IPS-15b (cell line): ENCODE measurements around the gene PTPRN2.

ENCODE experiments used
- H3K27me3 ChIP-seq: one replicate; pipeline ENCODE4 v1.6.1; 2013; ENCODE audit warnings: low read length; ENCODE audit not compliant: control insufficient read depth, insufficient read depth
- H3K36me3 ChIP-seq: one replicate; pipeline ENCODE4 v1.6.1; 2013; ENCODE audit warnings: low read length; ENCODE audit not compliant: control insufficient read depth, insufficient read depth
- H3K4me1 ChIP-seq: one replicate; pipeline ENCODE4 v1.6.1; 2013; ENCODE audit warnings: mild to moderate bottlenecking, low read length; ENCODE audit not compliant: control insufficient read depth, insufficient read depth
- H3K4me3 ChIP-seq: one replicate; pipeline ENCODE4 v1.5.1; 2013; ENCODE audit warnings: low read depth, low read length
- H3K9ac ChIP-seq: one replicate; pipeline ENCODE4 v1.6.1; 2013; ENCODE audit warnings: low read depth, mild to moderate bottlenecking, low read length
- H3K9me3 ChIP-seq: one replicate; pipeline ENCODE4 v1.6.1; 2013; ENCODE audit warnings: mild to moderate bottlenecking, low read length; ENCODE audit not compliant: control insufficient read depth, insufficient read depth

PTPRN2 gene

DNA sequence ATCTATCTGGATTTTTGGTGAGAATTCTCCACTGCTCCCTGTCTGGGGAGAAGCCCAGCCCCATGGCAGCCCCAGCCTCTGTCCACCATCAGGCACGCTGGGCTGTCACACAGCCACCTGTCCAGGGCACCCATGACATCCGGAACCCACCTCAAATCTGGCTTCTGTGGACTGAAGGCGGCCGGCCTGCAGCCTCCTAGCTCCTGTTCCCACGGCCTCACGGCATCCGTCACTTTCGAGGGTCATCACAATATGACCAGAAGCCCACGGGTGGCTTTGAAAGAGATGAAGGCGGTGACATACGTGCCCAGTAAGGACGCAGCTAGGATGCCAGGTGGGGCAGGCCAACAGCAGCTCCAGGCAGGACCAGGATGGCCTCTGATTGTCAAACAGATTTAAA is 140.9 kb downstream of the PTPRN2 start:
- H3K4me1 ChIP-seq: peaks cover 3% of the 10 kb centered on the region
- no peaks in the 10 kb centered on the region for H3K27me3 ChIP-seq
- H3K4me3 ChIP-seq: no peak overlapping the region
- no peaks in the 10 kb centered on the region for H3K36me3 ChIP-seq
- H3K9ac ChIP-seq: no peak overlapping the region
- H3K9me3 ChIP-seq: no peaks in the 10 kb centered on the region

DNA sequence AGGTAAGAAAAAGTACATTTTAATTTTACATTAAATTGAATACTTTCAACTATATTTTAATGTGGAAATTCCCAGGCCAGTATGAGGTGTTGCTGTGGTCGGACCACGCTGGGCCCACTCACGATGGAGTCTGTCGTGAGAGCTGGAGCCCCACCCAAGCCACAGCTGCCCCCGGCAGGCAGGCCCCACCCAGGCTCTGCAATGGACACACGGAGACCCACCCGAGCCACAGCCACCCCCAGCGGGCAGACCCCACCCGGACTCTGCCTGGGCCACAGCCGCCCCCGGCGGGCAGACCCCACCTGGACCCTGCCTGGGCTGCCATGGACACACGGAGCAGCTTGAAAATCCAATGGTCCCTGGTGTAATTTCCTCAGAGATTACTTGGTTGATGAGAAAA is 141.3 kb downstream of the PTPRN2 start:
- no peak overlapping the region for H3K4me3 ChIP-seq
- no peaks in the 10 kb centered on the region for H3K36me3 ChIP-seq
- H3K4me1 ChIP-seq: peaks cover 3% of the 10 kb centered on the region
- no peak overlapping the region for H3K9ac ChIP-seq
- no peaks in the 10 kb centered on the region for H3K27me3 ChIP-seq
- H3K9me3 ChIP-seq: no peaks in the 10 kb centered on the region

DNA sequence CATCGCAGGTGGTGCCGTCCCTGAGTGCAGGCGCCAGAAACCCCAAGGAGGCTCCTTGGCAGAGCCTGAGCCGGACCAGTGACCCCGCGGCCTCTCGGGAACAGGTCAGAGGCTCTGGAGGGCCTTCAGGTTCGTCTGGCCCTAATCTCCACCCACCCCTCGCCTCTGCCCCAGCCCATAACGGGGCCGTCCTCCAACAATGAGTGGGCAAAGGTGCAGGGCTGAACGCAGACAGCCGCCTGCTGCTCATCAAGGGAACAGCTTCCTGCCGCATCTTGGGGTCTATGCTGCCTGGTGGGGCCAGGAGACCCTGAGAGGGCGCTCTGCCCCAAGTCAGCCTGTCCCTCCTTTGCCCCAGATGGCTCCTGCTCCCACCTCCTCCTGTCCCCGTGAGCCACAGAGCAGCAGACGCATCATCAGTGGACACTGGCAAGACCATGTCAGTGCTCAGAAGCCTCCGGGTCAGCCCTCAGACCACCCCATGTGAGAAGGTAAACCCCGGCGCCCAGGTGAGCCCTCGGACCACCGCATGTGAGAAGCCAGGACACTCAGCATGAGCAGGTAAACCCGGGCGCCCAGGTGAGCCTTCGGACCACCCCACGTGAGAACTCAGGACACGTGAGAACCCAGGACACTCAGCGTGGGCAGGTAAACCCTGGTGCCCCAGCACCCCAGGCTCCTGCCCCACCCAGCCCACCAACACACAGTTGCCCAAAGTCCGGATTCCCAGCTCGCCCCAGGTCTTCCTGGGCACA is 142.0 kb downstream of the PTPRN2 start:
- Histone ChIP-seq H3K4me1 (peaks cover 1% of the 10 kb centered on the region), H3K36me3 (no peaks in the 10 kb centered on the region), H3K4me3 (no peak overlapping the region), H3K27me3 (no peaks in the 10 kb centered on the region), H3K9ac (no peak overlapping the region), H3K9me3 (no peaks in the 10 kb centered on the region)

DNA sequence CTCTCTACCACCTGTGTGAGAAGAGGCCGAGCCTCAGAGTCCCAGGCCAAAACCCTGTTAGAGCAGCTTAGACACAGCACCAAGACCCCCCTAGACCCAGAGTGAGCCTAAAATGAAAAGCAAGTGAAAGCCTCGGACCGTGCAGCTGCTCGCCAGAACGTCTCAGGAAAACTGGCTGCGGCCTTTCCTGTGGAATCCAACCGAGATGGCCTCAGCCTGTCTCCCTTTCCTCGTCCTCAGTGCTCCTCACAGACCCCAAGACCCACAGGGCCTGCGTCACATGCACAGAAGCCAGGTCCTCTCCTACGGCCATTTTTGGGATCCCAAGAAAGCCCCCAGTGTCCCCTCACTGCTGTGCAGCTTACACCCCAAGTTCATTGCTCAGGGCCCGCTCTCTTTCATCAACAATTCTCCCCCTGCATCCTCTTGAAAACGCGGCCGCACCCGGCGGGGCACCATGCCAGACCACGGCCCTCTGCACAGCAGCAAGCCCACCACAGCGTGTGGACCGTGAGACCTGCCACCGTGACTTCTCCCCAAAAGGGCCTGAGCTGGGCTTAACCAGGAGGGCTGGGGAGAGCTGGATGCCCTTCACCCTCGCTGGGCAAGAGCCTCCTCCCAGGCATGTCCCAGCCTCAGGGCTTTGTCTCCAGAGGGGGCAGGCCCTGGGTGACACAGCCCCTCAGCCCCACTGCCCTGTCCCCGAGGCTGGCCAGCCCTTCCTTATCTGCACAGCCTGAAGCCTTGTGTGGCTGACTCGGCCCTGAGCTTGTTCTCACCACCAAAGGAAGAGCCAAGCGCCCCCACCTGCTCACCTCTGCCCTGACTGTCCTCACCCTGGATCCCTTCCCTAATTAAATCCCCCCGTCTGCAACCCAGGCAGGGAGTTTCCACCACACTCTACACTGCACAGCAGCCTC is 142.9 kb downstream of the PTPRN2 start:
- Histone ChIP-seq H3K4me3 (no peak overlapping the region), H3K27me3 (no peaks in the 10 kb centered on the region), H3K9ac (no peak overlapping the region), H3K36me3 (no peaks in the 10 kb centered on the region), H3K4me1 (no peaks in the 10 kb centered on the region), H3K9me3 (no peaks in the 10 kb centered on the region)

DNA sequence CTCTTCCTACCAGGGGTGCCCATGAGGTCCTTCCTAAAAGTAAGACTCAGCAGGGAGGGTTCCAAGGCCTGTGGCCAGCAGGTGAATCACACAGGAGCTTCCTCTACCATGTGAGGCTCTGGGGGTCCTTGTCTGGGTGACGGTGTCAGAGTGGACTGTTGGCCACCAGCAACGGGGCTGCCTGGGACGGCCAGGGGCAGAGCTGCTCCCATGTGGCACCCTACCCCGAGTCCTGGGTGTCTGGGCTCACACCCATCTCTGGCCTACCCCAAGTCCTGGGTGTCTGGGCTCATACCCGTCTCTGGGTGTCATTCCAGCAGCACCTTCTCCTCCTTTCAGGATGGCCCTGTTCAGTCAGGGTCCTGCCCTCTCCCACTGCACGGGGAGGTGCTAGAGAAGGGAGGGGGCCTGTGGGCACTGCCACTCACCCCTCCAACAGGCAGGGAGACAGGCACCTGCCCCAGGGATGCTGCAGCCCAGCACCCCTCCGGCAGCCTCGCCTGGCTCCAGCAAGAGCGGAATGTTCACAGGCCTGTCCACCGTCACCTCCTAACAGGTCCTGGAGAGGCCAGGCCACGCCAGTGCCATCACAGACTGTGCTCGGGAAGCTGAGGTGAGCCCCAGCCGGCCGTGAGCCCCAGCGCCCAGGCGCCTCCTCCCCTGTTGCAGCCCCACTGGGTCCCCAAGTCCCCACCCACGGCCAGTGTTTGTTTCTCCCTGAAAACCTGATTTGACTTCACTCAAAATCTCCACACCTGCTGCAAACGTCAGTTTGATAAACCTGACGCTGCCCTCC is 143.7 kb downstream of the PTPRN2 start:
- Histone ChIP-seq H3K4me3 (no peak overlapping the region), H3K27me3 (no peaks in the 10 kb centered on the region), H3K9me3 (no peaks in the 10 kb centered on the region), H3K36me3 (no peaks in the 10 kb centered on the region), H3K4me1 (no peaks in the 10 kb centered on the region), H3K9ac (no peak overlapping the region)

DNA sequence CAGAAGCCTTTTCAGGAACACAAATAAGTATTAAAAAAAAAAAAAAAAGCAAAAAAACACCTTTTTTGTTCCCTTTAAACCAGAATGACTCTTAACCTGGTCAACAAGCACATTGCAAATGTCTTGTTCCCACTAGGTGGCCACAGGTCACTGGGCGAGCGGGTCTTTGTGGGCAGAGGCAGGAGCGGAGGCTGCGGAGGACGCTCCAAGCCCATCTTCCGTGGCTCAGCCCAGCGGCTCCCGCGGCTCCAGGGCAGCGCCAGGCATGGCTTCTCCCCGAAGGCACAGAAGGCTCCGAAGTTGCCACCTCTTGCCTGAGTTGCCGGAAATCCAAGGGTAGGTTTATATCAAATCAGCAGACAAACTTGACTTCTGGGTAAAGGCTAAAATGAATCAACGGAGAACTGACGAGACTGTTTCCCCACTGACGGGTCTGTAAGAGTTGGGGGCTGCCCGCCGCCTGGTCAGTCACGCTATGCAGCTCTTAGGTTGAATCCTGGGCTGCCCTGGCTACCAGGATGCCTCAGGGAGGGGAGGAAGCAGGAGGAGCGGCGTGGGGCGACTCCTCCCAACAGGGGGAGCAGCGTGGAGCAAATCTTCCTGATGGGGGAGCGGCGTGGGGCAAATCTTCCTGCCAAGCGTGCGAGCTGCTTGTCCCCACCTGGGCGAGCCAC is 144.5 kb downstream of the PTPRN2 start:
- Histone ChIP-seq H3K36me3 (no peaks in the 10 kb centered on the region), H3K4me3 (no peak overlapping the region), H3K9ac (no peak overlapping the region), H3K4me1 (peaks cover 3% of the 10 kb centered on the region), H3K27me3 (no peaks in the 10 kb centered on the region), H3K9me3 (no peaks in the 10 kb centered on the region)

DNA sequence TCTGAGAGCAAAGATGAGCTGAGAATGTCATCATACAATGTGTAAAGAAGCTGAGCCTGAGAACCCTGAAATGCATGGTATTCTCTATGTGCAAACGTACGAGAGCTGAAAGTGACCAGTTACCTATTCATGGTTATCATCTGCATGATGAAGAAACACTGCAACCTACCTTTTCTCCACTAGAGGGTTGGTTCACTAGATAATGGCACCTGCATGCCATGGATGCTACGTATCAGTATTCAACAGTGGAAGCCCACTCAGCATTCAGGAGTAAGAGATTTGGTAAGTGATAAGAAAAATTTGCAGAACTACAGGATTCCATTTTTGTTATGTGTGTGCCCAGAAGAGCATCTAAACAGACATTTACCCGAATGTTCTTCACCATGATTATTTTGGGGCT is 145.4 kb downstream of the PTPRN2 start:
- H3K4me3 ChIP-seq: no peak overlapping the region
- no peaks in the 10 kb centered on the region for H3K36me3 ChIP-seq
- no peaks in the 10 kb centered on the region for H3K27me3 ChIP-seq
- H3K9ac ChIP-seq: no peak overlapping the region
- no peaks in the 10 kb centered on the region for H3K9me3 ChIP-seq
- peaks cover 3% of the 10 kb centered on the region for H3K4me1 ChIP-seq

DNA sequence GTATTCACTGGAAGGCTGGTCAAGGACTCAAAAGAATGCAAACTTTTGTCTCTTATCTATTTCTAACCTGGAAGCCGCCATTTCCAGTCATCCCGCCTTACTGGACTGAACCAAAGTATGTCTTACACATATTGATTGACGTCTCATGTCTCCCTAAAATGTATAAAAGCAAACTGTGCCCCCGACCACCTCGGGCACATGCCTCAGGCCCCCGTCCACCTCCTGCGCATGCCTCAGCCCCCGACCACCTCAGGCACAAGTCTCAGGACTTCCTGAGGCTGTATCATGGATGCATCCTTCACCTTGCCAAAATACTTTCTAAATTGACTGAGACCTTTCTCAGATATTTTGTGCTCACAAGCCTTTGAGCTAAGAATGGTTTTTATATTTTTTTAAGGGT is 148.6 kb downstream of the PTPRN2 start:
- Histone ChIP-seq H3K4me1 (peaks cover 3% of the 10 kb centered on the region), H3K9me3 (no peaks in the 10 kb centered on the region), H3K36me3 (no peaks in the 10 kb centered on the region), H3K4me3 (no peak overlapping the region), H3K9ac (no peak overlapping the region), H3K27me3 (no peaks in the 10 kb centered on the region)

DNA sequence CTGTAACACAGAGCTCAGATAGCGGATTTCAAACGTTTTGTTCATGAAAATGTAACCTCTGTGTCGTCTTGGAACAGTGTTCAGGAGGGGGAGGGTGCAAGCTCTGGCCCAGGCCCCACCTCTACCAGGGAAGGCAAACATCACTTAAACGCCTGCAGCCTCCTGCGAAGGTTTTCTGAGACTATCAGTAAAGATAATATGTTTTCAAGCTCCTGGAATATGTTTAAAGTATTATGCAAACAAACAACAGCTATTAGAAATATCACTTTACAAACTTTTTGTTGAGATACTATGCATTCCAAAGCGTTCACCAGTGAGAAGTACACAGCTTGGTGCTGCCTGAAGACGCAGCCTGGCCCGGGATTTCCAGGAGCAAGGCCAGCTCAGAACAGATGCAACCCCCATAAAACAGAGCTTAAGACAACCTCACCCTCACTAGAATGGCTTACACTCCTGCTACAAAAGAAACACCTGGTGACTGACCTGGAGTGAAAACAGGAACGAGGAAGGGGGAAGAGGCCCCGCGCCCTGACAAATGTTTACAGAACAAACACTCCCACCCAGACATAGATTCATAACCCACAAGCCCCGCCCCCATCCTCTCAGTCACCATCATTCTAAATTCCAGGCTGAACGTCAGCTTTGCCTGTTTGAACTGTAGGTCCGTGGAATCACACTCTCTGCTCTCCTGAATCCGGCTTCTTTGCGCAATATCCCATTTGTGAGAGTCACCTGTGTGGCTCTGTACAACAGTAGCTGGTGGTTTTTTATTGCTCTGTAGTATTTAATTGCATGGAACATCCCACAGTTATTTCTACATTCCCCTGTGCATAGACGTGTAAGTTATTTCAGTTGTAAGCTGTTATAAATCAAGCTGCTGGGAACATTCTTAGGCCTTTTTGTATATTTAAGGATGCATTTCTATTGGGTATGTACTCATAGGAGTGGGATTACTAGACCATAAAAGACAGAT is 155.0 kb downstream of the PTPRN2 start:
- no peaks in the 10 kb centered on the region for H3K9me3 ChIP-seq
- H3K4me1 ChIP-seq: no peaks in the 10 kb centered on the region
- H3K9ac ChIP-seq: no peak overlapping the region
- H3K27me3 ChIP-seq: no peaks in the 10 kb centered on the region
- H3K4me3 ChIP-seq: no peak overlapping the region
- no peaks in the 10 kb centered on the region for H3K36me3 ChIP-seq

DNA sequence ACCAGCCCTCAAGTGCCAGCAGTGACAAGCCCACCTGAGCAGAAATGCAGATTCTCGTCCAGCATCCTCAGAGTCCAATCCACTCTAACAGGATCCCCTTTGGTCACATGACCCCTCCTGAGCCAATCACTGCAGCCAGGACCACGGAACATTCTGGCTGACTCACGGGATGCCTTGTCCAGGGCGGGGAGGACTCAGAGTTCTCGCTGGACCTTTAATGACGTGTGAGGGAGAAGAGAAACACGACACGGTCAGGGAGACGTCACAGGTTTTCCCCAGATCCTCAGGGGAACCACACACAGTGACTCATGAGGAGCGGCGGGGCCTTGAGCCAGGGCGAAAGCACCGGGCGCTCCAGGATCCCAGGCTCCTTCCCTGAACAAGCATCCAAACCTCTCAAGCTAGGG is 155.7 kb downstream of the PTPRN2 start:
- Histone ChIP-seq H3K9ac (no peak overlapping the region), H3K36me3 (no peaks in the 10 kb centered on the region), H3K9me3 (no peaks in the 10 kb centered on the region), H3K4me1 (no peaks in the 10 kb centered on the region), H3K27me3 (no peaks in the 10 kb centered on the region), H3K4me3 (no peak overlapping the region)
